HFFc6 (cell line): ENCODE measurements around the gene VSIG10. TPM values are rescaled to one million over a fixed set of nuclear protein-coding genes. Genes with fewer than 3 reads are reported as not detected.

ENCODE experiments used
- DNase-seq: peaks from one replicate; pipeline ENCODE4 v3.0.0-alpha.2; 2018
- H3K27ac Mint-ChIP-seq: 2 replicates; pipeline ENCODE4 v1.8.0; 2020; ENCODE audit warnings: mild to moderate bottlenecking, mixed read lengths
- H3K27me3 Mint-ChIP-seq: 2 replicates; pipeline ENCODE4 v1.8.0; 2021; ENCODE audit warnings: mild to moderate bottlenecking, moderate library complexity, mixed read lengths; ENCODE audit not compliant: insufficient read depth
- H3K36me3 Mint-ChIP-seq: 2 replicates; pipeline ENCODE4 v1.8.0; 2021; ENCODE audit warnings: low read depth, mixed read lengths
- H3K4me1 Mint-ChIP-seq: 2 replicates; pipeline ENCODE4 v1.8.0; 2020; ENCODE audit warnings: low read depth, mixed read lengths
- H3K4me3 Mint-ChIP-seq: 2 replicates; pipeline ENCODE4 v1.8.0; 2020; ENCODE audit warnings: mild to moderate bottlenecking, moderate library complexity, mixed read lengths
- H3K9me3 Mint-ChIP-seq: 2 replicates; pipeline ENCODE4 v1.8.0; 2020; ENCODE audit warnings: mild to moderate bottlenecking, mixed read lengths
- total RNA-seq, 6 experiments: library from RNA; stranded (reverse); fragmentation: NEBNext Ultra II Directional; extraction: Animal tissue kit (Norgen Biotek cat#: 25700); gene quantifications; 2 replicates in 1 of 6; 3 replicates in 5 of 6; pipeline ENCODE4 v1.2.3, GENCODE V29; 2021
- TF ChIP-seq, protein P1 (sequence below): fragments of 200-600 bp; sonication (generic); IDR thresholded peaks from 2 replicates; pipeline ENCODE4 v1.5.0; 2021; ENCODE audit warnings: antibody characterized with exemption, mild to moderate bottlenecking

The VSIG10 gene
- total RNA-seq, 6 experiments from 2014 or later = 17.6 to 22.0 (median 21.1) TPM

DNA sequence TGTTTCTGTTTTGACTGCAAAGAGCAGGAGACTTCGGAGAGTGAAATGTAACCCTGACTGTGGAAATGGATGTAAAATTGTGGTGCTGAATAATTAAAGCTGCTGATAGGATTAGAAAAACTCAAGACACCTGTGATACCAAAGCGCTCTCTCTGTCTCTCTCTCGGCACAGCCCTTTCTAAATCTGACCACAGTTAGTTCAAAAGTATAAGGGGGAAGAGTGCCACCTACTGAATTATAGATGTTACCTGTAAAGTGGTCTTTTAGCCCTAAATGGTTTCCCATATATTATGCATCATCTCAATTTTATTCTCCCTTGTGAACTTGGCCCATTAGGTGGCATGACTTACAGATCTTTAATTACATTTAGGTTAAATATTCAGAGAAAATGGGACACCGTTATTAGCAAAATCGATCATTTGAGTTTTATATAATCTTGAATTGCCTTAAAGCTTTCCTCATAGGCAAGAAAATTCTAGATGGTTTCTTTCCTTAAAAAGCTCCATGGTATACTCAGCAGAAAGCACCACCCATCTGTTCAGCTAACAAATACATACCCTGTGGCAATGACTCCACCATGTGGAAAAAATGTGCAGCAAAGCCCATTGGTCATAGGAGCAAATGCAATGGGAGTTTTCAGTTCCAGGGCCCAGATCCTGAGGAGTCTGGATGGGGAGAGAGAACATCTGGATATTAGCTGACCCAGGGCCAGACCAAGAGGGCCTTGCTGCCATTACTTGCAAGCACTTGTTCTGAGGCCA is 69.2 kb downstream of the VSIG10 start:
- Mint-ChIP-seq H3K4me3 (no peak overlapping the region), H3K4me1 (peaks cover 28% of the 10 kb centered on the region), H3K36me3 (peaks cover 51% of the 10 kb centered on the region), H3K27me3 (peaks cover 3% of the 10 kb centered on the region; the same call in 1 of the 2 replicates), H3K9me3 (no peaks in the 10 kb centered on the region), H3K27ac (peak overlapping the region; percentile 77)
- TF ChIP-seq, protein P1, sequence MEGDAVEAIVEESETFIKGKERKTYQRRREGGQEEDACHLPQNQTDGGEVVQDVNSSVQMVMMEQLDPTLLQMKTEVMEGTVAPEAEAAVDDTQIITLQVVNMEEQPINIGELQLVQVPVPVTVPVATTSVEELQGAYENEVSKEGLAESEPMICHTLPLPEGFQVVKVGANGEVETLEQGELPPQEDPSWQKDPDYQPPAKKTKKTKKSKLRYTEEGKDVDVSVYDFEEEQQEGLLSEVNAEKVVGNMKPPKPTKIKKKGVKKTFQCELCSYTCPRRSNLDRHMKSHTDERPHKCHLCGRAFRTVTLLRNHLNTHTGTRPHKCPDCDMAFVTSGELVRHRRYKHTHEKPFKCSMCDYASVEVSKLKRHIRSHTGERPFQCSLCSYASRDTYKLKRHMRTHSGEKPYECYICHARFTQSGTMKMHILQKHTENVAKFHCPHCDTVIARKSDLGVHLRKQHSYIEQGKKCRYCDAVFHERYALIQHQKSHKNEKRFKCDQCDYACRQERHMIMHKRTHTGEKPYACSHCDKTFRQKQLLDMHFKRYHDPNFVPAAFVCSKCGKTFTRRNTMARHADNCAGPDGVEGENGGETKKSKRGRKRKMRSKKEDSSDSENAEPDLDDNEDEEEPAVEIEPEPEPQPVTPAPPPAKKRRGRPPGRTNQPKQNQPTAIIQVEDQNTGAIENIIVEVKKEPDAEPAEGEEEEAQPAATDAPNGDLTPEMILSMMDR = peak; percentile 74
- peak; percentile 67 for DNase-seq

DNA sequence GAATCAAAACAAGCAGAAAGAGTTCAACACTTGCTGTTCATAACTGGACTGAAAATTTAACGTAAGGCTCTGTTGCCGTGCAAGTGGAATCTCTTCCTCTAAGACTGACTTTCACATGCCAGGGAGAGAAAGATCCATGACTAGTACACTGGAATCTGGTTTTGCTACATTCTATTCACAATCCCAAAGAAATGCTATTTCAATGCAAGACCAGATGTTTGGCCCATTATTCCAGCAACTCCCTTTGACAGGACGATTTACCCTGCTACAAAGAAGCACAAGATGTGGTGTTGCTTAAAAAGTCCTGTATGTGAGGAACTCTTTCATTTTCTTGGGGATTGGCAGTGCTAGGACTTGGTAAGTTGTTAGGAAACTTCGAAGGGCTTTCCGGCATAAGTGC is 69.9 kb downstream of the VSIG10 start:
- DNase-seq = no peak
- H3K27ac Mint-ChIP-seq = peak overlapping the region; percentile 77
- H3K27me3 Mint-ChIP-seq = peaks cover 3% of the 10 kb centered on the region; the same call in 1 of the 2 replicates
- peaks cover 28% of the 10 kb centered on the region for H3K4me1 Mint-ChIP-seq
- TF ChIP-seq, protein P1 = no peak
- H3K9me3 Mint-ChIP-seq = no peaks in the 10 kb centered on the region
- H3K36me3 Mint-ChIP-seq = peaks cover 47% of the 10 kb centered on the region
- H3K4me3 Mint-ChIP-seq = no peak overlapping the region

DNA sequence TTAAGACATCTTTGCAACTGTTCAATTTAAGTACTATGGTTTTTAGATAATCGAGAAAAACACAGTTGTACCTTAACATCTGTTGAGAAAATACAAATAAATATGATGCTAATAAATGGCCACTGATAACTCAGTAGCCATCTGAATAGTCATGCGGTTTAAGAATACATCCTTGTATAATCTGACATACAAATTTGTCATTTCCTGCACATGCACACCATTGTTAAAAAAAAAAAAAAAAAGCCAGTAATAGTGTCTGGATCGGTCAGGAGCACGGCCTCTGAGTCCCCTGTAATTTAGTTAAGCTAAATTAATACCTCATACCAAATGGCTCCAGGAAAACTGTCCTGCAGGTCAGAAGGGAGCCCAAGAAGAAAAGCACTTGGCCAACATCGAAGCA is 70.5 kb downstream of the VSIG10 start:
- Mint-ChIP-seq H3K27me3 (peaks cover 3% of the 10 kb centered on the region; the same call in 1 of the 2 replicates), H3K9me3 (no peaks in the 10 kb centered on the region), H3K36me3 (peaks cover 47% of the 10 kb centered on the region), H3K4me3 (no peak overlapping the region; the same call in 1 of the 2 replicates), H3K27ac (peak overlapping the region; percentile 77; the same call in 1 of the 2 replicates), H3K4me1 (peaks cover 28% of the 10 kb centered on the region)
- TF ChIP-seq, protein P1 = no peak
- DNase-seq = no peak

DNA sequence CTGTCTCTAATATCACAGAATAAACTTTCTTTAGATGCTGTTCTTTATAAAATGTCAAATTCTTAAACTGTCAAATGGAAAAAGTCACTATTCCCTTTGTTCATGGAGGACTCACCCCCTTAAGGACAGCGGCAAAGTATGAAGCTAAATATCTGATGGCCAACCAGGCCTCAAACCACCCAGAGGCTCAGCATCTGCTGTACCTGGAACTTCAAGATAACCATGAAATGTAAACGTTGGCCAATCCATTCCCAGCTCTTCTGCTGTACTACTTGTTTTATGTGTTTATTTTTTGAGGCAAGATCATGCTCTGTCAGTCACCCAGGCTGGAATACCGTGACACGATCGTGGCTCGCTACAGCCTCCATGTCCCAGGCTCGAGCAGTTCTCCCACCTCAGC is 71.6 kb downstream of the VSIG10 start:
- peaks cover 3% of the 10 kb centered on the region; the same call in 1 of the 2 replicates for H3K27me3 Mint-ChIP-seq
- DNase-seq = no peak
- peaks cover 47% of the 10 kb centered on the region for H3K36me3 Mint-ChIP-seq
- peaks cover 28% of the 10 kb centered on the region for H3K4me1 Mint-ChIP-seq
- TF ChIP-seq, protein P1 = no peak
- peak overlapping the region; percentile 66 for H3K27ac Mint-ChIP-seq
- H3K4me3 Mint-ChIP-seq = no peak overlapping the region
- no peaks in the 10 kb centered on the region for H3K9me3 Mint-ChIP-seq

DNA sequence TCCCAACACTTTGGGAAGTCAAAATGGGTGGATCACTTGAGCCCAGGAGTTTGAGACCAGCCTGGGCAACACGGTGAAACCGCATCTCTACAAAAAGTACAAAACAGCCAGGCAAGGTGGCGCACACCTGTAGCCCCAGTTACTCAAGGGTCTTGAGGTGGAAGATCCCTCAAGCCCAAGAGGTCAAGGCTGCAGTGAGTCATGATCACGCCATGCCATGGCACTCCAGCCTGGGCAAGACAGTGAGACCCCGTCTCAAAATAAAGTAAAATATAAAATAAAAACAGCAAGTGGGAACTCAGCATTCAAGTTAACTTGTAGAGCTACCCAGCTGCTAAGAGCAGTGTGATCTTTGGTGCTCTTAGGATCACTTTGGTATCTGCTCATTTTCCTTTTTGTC is 74.6 kb downstream of the VSIG10 start:
- no peak for DNase-seq
- Mint-ChIP-seq H3K27ac (no peak overlapping the region), H3K4me1 (peaks cover 12% of the 10 kb centered on the region), H3K4me3 (no peak overlapping the region), H3K9me3 (no peaks in the 10 kb centered on the region), H3K27me3 (peaks cover 3% of the 10 kb centered on the region), H3K36me3 (peaks cover 31% of the 10 kb centered on the region)
- TF ChIP-seq, protein P1 = no peak
